ENCODE measurements around the gene ANO4.
A peak's percentile ranks its signal among the peaks of the same experiment; 100 is the strongest.

ANO4 gene

GRCh38 chr12:101018540-101018939 is 224.0 kb downstream of the ANO4 start:
- peak; percentile 67 for DNase-seq (ENCODE audit: low read depth)
- no peak overlapping the region for H3K4me3 ChIP-seq (ENCODE audit: low read depth, low read length)

- DNase-seq (ENCODE audit: low read depth) = no peak
- H3K4me3 ChIP-seq (ENCODE audit: low read depth, low read length) = no peak overlapping the region
These were observed 224.6 kb downstream of the ANO4 start for GRCh38 chr12:101019201-101019600.

GRCh38 chr12:101019667-101020066 is 225.1 kb downstream of the ANO4 start:
- no peak overlapping the region for H3K4me3 ChIP-seq (ENCODE audit: low read depth, low read length)
- no peak for DNase-seq (ENCODE audit: low read depth)

GRCh38 chr12:101021442-101021841 is 226.9 kb downstream of the ANO4 start:
- H3K4me3 ChIP-seq (ENCODE audit: low read depth, low read length) = no peak overlapping the region
- DNase-seq (ENCODE audit: low read depth) = no peak

DNA sequence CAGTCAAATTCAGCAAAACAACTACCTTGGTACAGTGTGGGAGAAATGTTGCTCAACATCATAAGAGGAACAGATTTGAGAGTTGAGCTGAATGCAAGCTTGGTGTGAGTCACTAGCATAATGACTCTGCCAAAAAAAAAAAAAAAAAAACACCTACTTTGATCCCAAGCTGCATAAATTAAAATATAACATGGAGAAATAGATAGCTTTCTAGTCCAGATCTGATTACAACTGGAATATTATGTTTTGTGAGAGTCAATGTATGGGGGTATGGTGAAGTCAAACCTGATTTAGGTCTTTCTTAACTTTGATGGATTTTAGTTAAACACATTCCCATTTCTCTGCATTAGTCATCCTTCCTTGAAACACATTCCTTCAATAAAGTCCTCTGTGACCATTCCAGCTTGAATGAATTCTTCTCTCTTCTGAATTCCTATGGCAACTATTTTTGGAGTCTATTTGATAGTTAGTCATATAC is 227.4 kb downstream of the ANO4 start:
- no peak overlapping the region for H3K4me3 ChIP-seq (ENCODE audit: low read depth, low read length)
- peak; percentile 57 for DNase-seq (ENCODE audit: low read depth)

- DNase-seq (ENCODE audit: low read depth) = no peak
- no peak overlapping the region for H3K4me3 ChIP-seq (ENCODE audit: low read depth, low read length)
These were observed 232.6 kb downstream of the ANO4 start for GRCh38 chr12:101027200-101027599.

DNA sequence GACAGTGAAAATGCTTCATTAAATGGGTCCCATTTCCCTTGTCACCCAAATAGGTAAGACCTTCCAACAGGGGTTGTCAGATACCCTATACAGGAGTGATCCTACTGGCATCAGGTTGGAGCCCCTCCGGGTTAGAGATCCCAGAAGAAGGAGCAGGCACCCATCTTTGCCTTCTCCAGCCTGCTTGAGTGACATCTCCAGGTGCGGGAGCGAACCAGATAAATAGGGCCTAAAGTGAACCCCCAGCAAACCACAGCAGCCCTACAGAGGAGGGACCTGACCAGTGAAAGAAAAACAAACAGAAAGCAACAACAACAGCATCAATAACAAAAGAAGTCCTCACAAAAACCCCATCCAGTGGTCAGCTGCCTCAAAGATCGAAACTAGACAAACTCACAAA is 233.2 kb downstream of the ANO4 start:
- DNase-seq (ENCODE audit: low read depth) = no peak
- no peak overlapping the region for H3K4me3 ChIP-seq (ENCODE audit: low read depth, low read length)

DNA sequence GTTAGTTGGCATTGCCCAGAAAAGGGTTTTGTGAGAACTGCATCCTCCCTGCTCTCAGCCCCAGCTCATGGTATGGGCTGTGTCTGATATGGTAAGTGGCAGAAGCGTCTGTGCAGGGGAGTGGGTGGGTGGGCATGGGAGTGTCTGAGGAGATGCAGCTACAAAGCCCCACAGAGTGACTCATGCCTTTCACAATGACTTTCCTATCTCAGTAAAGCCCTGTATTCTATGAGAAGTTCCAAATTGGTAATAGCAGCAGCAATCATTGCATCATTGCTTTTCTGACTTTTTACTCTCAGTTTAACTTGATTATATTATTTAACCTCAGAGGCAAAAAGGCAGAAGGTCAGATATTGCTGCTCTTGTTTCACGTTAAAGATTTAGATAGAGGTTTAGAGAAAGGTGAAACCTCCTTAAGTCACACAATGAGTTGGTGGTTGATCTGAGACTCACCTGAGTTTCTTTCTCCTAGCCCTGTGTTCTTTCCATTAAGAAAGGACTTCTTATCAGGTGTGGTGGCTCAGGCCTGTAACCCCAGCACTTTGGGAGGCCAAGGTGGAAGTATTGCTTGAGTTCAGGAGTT is 243.8 kb downstream of the ANO4 start:
- no peak for DNase-seq (ENCODE audit: low read depth)

DNA sequence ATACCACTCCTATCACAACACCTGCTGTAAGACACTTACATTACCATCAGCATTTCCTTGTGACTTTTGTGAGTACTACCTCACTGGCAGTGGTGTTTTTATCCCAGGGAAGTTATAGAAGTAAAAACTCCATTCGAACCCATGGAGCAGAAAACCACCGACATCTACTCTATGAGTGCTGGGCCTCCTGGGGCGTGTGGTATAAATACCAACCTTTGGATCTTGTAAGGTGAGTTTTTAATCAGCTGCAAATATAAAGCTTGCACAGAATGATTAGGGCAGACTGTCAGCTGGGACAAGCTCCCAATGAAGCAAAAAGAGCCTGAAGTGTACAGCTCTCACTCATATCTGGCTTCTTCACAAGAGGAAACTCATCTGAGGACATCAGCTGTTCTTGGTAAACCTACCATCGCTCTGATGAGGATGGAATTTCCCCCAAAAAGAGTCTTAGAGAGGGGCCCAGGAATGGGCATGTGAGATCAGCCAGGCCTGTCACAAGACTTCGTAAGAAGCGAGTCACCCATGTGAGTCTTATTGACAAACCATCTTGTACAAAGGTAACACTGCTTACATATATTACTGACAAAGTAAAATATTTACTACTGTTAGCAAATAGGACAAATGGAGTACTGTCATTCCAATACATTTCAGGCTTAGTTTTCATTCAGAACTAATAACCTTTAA is 245.4 kb downstream of the ANO4 start:
- no peak for DNase-seq (ENCODE audit: low read depth)
- no peak overlapping the region for H3K4me3 ChIP-seq (ENCODE audit: low read depth, low read length)

More for the DNA sequence above, 243.8 kb downstream of the ANO4 start:
- H3K4me3 ChIP-seq (ENCODE audit: low read depth, low read length) = no peak overlapping the region

- no peak for DNase-seq (ENCODE audit: low read depth)
- no peak overlapping the region for H3K4me3 ChIP-seq (ENCODE audit: low read depth, low read length)
These were observed 246.4 kb downstream of the ANO4 start for GRCh38 chr12:101040936-101041335.

- no peak overlapping the region for H3K4me3 ChIP-seq (ENCODE audit: low read depth, low read length)
- DNase-seq (ENCODE audit: low read depth) = no peak
These were observed 247.6 kb downstream of the ANO4 start for GRCh38 chr12:101042211-101042610.

DNA sequence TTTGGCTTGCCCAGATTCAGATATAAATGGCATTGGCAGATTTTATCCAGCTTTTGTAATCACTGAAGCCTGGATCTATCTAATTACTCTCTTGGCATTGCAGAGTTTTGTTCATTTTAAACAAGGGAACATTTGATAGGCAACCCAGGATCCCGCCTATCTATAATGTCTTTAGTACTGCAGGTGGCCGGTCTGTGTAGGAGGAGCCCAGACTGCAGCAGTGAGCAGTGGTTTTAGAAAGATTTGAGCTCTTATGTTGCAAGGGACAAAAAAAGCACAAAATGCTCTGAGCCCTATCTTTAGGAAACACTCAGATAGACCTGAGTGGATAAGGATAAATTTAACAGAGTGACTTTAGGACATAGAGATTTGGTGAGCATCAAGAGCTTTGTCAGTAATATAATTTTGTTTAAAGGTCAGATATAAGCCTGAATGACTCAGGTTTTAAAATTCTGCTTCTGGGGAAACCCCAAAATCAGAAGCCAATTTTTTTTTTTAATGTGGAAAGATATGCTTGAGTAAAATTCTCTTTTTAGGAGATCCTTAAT is 250.0 kb downstream of the ANO4 start:
- H3K4me3 ChIP-seq (ENCODE audit: low read depth, low read length) = no peak overlapping the region
- DNase-seq (ENCODE audit: low read depth) = no peak

DNA sequence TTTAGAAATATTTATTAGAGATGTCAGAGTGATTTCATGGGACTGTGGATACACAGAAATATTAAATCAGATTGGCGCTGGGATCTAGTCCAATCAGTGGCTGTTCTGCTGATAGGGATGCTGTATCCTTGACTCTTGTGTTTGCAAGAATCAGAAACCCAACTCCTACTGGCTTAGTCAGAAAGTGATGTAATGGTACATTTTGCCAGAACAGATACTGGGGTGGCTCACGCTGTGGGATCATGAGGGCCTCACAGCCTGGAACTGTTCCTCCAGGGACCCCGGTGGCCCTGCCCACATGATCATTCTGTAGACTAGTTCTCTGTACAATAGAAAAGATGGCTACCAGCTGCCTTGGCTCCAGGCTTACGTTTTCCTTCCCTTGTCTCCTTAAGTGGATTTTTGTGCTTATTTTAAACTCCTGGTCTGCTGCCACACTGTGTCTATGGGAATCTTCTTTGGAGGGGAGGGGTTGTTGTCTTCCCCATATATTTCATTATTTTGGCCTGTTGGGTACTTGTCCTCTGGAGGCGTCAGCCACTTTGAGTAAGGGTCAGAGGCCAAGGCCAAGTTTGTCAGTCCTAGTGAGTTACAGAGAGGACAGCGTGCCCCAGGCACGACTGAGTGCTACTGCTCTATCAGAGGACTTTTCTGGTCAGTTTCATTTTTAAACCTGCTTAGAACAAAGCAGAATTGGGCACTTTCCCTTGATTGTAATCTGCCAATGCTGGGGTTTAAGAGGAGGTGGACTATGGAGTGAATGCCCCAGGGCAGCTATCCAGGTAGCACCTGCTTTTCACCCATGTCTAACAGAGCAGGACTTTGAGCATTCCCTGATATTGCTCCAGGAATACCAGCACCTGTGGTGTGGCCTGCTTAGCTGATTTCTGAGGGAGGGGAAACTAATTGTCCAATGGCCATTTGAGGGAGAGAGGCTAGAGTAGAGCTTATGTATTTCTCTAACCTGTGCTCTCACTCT is 251.2 kb downstream of the ANO4 start:
- H3K4me3 ChIP-seq (ENCODE audit: low read depth, low read length) = no peak overlapping the region
- no peak for DNase-seq (ENCODE audit: low read depth)

- no peak overlapping the region for H3K4me3 ChIP-seq (ENCODE audit: low read depth, low read length)
- no peak for DNase-seq (ENCODE audit: low read depth)
These were observed 253.1 kb downstream of the ANO4 start for GRCh38 chr12:101047652-101048051.

DNA sequence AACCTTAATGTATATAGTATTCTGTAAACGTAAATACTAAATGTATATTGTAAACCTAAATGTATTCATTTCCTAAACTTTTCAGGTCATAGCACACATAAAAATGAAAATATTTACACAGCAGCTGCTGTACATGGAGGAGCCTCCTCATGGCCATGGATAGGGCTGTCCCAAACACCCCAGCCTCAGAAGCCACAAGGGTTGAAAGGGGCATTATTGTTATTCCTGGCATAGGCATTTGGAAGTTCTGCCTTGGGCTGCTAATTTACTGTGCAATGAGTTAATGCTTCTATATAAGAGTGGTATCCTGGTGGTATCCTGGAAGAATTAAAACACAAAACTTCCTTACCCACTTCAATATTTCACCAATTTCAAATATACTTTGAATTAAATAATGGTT is 256.1 kb downstream of the ANO4 start:
- no peak overlapping the region for H3K4me3 ChIP-seq (ENCODE audit: low read depth, low read length)
- DNase-seq (ENCODE audit: low read depth) = no peak

DNA sequence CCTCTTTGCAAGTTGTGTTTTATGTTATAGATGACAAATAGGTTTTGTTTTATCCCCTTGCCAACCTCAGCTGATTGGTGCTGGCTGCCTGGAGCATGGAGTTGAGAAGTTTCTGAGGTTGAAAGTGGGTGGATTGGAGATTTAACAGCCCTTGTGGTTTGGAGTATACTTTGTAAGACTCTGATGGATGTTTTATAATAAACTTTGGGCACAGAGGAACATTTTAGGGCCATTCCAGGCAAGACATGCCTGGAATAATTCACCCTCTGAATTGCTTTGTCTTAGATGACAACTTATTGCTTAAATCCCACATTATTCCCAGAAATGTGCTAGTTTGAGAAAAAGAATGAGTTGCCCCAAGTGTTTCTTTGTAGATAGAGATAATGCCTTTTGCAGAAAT is 256.6 kb downstream of the ANO4 start:
- H3K4me3 ChIP-seq (ENCODE audit: low read depth, low read length) = no peak overlapping the region
- DNase-seq (ENCODE audit: low read depth) = no peak

DNA sequence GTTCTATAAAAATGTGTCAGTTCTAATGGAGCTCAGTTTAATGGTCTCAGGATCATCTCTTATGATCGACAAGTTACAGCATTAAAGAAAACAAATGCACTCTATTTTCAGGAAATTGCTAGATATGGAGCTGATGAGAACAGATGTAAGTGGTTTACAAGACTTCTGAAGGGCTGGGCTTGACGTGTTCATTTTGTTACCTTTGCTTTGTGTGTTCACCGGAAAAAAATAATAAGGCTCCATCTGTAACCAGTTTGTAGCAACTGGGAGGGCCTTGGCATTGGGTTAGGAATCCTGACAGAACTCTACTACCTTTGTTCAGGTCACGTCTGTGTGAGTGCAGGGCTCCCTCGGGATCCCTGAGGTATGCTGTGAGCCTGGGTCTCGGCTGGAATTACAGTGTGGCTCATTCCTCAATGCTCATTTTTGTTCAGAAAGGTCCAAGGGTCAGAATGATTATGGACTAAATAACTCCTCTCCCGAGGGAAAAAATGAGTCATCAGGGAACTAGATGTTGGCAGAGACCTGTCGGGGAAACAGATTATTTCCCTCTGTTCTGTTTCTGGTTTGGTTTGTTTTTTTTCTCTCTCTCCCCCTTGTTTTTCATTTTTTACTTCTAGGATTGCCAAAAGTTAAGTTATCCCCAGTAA is 257.4 kb downstream of the ANO4 start:
- no peak overlapping the region for H3K4me3 ChIP-seq (ENCODE audit: low read depth, low read length)
- peak; percentile 70 for DNase-seq (ENCODE audit: low read depth)

- no peak for DNase-seq (ENCODE audit: low read depth)
- H3K4me3 ChIP-seq (ENCODE audit: low read depth, low read length) = no peak overlapping the region
These were observed 258.6 kb downstream of the ANO4 start for GRCh38 chr12:101053203-101053602.

DNA sequence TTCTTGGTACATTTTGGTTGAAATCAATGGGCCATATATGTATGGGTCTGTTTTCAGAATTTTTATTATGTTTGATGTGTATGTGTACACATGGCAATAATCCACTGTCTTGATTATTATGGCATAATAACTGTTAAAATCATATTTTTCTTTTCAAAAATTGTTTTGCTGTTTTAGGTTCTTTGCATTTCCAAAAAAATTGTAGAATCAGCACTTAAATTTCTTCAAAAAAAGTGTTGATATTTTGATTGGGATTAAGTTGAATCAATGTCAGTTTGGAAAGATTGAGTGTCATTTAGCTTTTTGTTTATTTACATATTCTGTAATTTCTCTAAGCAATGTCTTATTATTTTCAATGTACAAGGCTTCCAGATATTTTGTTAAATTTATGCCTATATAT is 261.4 kb downstream of the ANO4 start:
- no peak for DNase-seq (ENCODE audit: low read depth)
- H3K4me3 ChIP-seq (ENCODE audit: low read depth, low read length) = no peak overlapping the region
